HEK293 (cell line): ENCODE data around the gene MARCHF3.

Experiments
- CTCF ChIA-PET: fragments of 350-600 bp; formaldehyde crosslinking; extraction: SDS; loops from one replicate; lab custom pipeline; 2021; ENCODE audit warnings: antibody characterized with exemption; lab: Yijun Ruan, JAX
- POLR2A ChIA-PET: fragments of 300-600 bp; formaldehyde crosslinking; extraction: SDS; loops from one replicate; lab custom pipeline; 2020; ENCODE audit warnings: antibody characterized with exemption, inconsistent platforms; lab: Yijun Ruan, JAX
- H3K27ac ChIP-seq: fragments of 200-500 bp; sonication (Bioruptor generic); 2 replicates; pipeline ENCODE4 v1.5.1; 2014; ENCODE audit warnings: low read depth, low read length, control low read depth, inconsistent platforms; ENCODE audit errors: extremely low read depth
- H3K36me3 ChIP-seq, 2 experiments: fragments of 200-500 bp in 1 of 2; sonication (Bioruptor generic) in 1 of 2; 1 replicate in 1 of 2; 2 replicates in 1 of 2; pipeline ENCODE4 v1.5.1; 2014 to 2017; ENCODE audit warnings: inconsistent platforms in 2 of 2, low read length in 2 of 2; ENCODE audit not compliant: control insufficient read depth in 2 of 2, insufficient read depth in 1 of 2
- H3K4me1 ChIP-seq: fragments of 200-500 bp; sonication (Bioruptor generic); 2 replicates; pipeline ENCODE4 v1.5.1; 2014; ENCODE audit warnings: mild to moderate bottlenecking, low read length, inconsistent platforms; ENCODE audit not compliant: control insufficient read depth, insufficient read depth
- H3K4me3 ChIP-seq: 2 replicates; pipeline ENCODE4 v1.5.1; 2011; ENCODE audit warnings: low read depth, mild to moderate bottlenecking, control low read depth, low read length, moderate library complexity
- H3K9me3 ChIP-seq: fragments of 200-500 bp; sonication (Bioruptor generic); 2 replicates; pipeline ENCODE4 v1.5.1; 2014; ENCODE audit warnings: low read depth, low read length, inconsistent platforms; ENCODE audit not compliant: control insufficient read depth, insufficient read depth
- SETDB1 ChIP-seq: IDR thresholded peaks from one replicate; pipeline ENCODE4 v1.6.1; 2017; ENCODE audit warnings: mild to moderate bottlenecking, low read length, moderate library complexity, mixed read lengths; ENCODE audit not compliant: insufficient read length
- ZEB2 ChIP-seq: fragments of 450-650 bp; formaldehyde crosslinking; IDR thresholded peaks from 2 replicates; pipeline ENCODE4 v1.5.1; 2016; ENCODE audit warnings: missing biosample characterization, missing genetic modification characterization
- ZNF175 ChIP-seq: fragments of 450-650 bp; formaldehyde crosslinking; IDR thresholded peaks from 2 replicates; pipeline ENCODE4 v1.5.1; 2016; ENCODE audit warnings: missing biosample characterization, missing genetic modification characterization
- ZNF23 ChIP-seq: fragments of 450-650 bp; formaldehyde crosslinking; IDR thresholded peaks from 2 replicates; pipeline ENCODE4 v1.5.1; 2016; ENCODE audit warnings: missing biosample characterization, missing genetic modification characterization, borderline replicate concordance
- ZNF404 ChIP-seq: fragments of 450-650 bp; formaldehyde crosslinking; IDR thresholded peaks from 2 replicates; pipeline ENCODE4 v1.5.1; 2017; ENCODE audit warnings: missing biosample characterization, missing genetic modification characterization
- ZNF521 ChIP-seq: fragments of 450-650 bp; formaldehyde crosslinking; IDR thresholded peaks from 2 replicates; pipeline ENCODE4 v1.5.1; 2017; ENCODE audit warnings: missing biosample characterization, mild to moderate bottlenecking, missing genetic modification characterization
- ZNF558 ChIP-seq: fragments of 450-650 bp; formaldehyde crosslinking; IDR thresholded peaks from 2 replicates; pipeline ENCODE4 v1.5.1; 2016; ENCODE audit warnings: missing biosample characterization, missing genetic modification characterization
- ZNF701 ChIP-seq: fragments of 450-650 bp; formaldehyde crosslinking; IDR thresholded peaks from 2 replicates; pipeline ENCODE4 v1.5.1; 2016; ENCODE audit warnings: missing biosample characterization, missing genetic modification characterization
- ZNF707 ChIP-seq: fragments of 450-650 bp; formaldehyde crosslinking; IDR thresholded peaks from 2 replicates; pipeline ENCODE4 v1.5.1; 2016; ENCODE audit warnings: missing biosample characterization, missing genetic modification characterization
- ZNF843 ChIP-seq: fragments of 450-650 bp; formaldehyde crosslinking; IDR thresholded peaks from 2 replicates; pipeline ENCODE4 v1.5.1; 2016; ENCODE audit warnings: missing biosample characterization, missing genetic modification characterization
- ZSCAN23 ChIP-seq: fragments of 450-650 bp; formaldehyde crosslinking; IDR thresholded peaks from 2 replicates; pipeline ENCODE4 v1.5.1; 2016; ENCODE audit warnings: missing biosample characterization, missing genetic modification characterization
- TF ChIP-seq, protein P1 (sequence below): fragments of 450-650 bp; formaldehyde crosslinking; IDR thresholded peaks from 2 replicates; pipeline ENCODE4 v1.5.1; 2016; ENCODE audit warnings: missing biosample characterization, missing genetic modification characterization
- TF ChIP-seq, protein P2 (sequence below): fragments of 450-650 bp; formaldehyde crosslinking; IDR thresholded peaks from 2 replicates; pipeline ENCODE4 v1.5.1; 2016; ENCODE audit warnings: missing biosample characterization, missing genetic modification characterization
- TF ChIP-seq, protein P3 (sequence below): fragments of 450-650 bp; formaldehyde crosslinking; IDR thresholded peaks from 2 replicates; pipeline ENCODE4 v1.5.1; 2016; ENCODE audit warnings: missing biosample characterization, missing genetic modification characterization, low read depth
- TF ChIP-seq, protein P4 (sequence below): fragments of 450-650 bp; formaldehyde crosslinking; IDR thresholded peaks from 2 replicates; pipeline ENCODE4 v1.5.1; 2016; ENCODE audit warnings: missing biosample characterization, missing genetic modification characterization
- TF ChIP-seq, protein P5 (sequence below): fragments of 450-650 bp; formaldehyde crosslinking; IDR thresholded peaks from 2 replicates; pipeline ENCODE4 v1.5.1; 2016; ENCODE audit warnings: missing biosample characterization, missing genetic modification characterization
- TF ChIP-seq, protein P6 (sequence below): fragments of 450-650 bp; IDR thresholded peaks from 2 replicates; pipeline ENCODE4 v1.5.1; 2018; ENCODE audit warnings: missing biosample characterization, mild to moderate bottlenecking, missing genetic modification characterization
- TF ChIP-seq, protein P7 (sequence below): fragments of 450-650 bp; formaldehyde crosslinking; IDR thresholded peaks from 2 replicates; pipeline ENCODE4 v1.5.1; 2017; ENCODE audit warnings: missing biosample characterization, missing genetic modification characterization

Gene MARCHF3

DNA sequence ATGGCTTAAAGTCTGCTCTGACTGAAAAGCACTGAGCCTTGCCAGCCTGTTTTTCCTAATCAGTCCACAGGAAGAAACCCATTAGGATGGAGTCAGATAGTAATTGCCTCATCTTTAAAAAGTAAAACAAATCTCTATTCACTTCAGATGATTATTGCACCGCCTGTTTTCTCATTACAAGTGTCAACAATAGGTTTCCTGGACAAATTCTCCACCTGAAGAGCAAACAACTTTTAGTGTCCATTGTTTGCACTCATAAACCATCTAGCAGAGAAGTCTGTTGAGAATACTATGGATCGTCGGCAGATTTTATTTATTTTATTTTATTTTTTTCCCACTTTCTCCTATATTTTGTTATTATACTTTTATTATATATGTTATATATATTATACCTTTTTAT lies 22.7 kb upstream of the MARCHF3 start:
- H3K9me3 ChIP-seq: no peaks in the 10 kb centered on the region
- H3K4me3 ChIP-seq: no peak overlapping the region
- ChIA-PET CTCF (no interaction called here), POLR2A (no interaction called here)
- no peak overlapping the region for H3K27ac ChIP-seq
- H3K4me1 ChIP-seq: no peaks in the 10 kb centered on the region
- peaks cover 0 to 19% of the 10 kb centered on the region in 2 experiments; a peak in 1 of 3 replicates for H3K36me3 ChIP-seq
- TF ChIP-seq, protein P1, sequence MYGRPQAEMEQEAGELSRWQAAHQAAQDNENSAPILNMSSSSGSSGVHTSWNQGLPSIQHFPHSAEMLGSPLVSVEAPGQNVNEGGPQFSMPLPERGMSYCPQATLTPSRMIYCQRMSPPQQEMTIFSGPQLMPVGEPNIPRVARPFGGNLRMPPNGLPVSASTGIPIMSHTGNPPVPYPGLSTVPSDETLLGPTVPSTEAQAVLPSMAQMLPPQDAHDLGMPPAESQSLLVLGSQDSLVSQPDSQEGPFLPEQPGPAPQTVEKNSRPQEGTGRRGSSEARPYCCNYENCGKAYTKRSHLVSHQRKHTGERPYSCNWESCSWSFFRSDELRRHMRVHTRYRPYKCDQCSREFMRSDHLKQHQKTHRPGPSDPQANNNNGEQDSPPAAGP: no peak
- TF ChIP-seq, protein P2, sequence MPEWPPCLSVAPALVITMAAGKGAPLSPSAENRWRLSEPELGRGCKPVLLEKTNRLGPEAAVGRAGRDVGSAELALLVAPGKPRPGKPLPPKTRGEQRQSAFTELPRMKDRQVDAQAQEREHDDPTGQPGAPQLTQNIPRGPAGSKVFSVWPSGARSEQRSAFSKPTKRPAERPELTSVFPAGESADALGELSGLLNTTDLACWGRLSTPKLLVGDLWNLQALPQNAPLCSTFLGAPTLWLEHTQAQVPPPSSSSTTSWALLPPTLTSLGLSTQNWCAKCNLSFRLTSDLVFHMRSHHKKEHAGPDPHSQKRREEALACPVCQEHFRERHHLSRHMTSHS (tag by site-specific recombination): no peak
- TF ChIP-seq ZNF404 (tag by site-specific recombination) (no peak), ZNF843 (tag by site-specific recombination) (no peak), ZNF701 (tag by site-specific recombination) (no peak), ZNF558 (tag by site-specific recombination) (no peak), SETDB1 (no peak)
- TF ChIP-seq, protein P3, sequence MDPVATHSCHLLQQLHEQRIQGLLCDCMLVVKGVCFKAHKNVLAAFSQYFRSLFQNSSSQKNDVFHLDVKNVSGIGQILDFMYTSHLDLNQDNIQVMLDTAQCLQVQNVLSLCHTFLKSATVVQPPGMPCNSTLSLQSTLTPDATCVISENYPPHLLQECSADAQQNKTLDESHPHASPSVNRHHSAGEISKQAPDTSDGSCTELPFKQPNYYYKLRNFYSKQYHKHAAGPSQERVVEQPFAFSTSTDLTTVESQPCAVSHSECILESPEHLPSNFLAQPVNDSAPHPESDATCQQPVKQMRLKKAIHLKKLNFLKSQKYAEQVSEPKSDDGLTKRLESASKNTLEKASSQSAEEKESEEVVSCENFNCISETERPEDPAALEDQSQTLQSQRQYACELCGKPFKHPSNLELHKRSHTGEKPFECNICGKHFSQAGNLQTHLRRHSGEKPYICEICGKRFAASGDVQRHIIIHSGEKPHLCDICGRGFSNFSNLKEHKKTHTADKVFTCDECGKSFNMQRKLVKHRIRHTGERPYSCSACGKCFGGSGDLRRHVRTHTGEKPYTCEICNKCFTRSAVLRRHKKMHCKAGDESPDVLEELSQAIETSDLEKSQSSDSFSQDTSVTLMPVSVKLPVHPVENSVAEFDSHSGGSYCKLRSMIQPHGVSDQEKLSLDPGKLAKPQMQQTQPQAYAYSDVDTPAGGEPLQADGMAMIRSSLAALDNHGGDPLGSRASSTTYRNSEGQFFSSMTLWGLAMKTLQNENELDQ (tag by site-specific recombination): no peak
- TF ChIP-seq, protein P4, sequence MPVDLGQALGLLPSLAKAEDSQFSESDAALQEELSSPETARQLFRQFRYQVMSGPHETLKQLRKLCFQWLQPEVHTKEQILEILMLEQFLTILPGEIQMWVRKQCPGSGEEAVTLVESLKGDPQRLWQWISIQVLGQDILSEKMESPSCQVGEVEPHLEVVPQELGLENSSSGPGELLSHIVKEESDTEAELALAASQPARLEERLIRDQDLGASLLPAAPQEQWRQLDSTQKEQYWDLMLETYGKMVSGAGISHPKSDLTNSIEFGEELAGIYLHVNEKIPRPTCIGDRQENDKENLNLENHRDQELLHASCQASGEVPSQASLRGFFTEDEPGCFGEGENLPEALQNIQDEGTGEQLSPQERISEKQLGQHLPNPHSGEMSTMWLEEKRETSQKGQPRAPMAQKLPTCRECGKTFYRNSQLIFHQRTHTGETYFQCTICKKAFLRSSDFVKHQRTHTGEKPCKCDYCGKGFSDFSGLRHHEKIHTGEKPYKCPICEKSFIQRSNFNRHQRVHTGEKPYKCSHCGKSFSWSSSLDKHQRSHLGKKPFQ (tag by site-specific recombination): no peak

DNA sequence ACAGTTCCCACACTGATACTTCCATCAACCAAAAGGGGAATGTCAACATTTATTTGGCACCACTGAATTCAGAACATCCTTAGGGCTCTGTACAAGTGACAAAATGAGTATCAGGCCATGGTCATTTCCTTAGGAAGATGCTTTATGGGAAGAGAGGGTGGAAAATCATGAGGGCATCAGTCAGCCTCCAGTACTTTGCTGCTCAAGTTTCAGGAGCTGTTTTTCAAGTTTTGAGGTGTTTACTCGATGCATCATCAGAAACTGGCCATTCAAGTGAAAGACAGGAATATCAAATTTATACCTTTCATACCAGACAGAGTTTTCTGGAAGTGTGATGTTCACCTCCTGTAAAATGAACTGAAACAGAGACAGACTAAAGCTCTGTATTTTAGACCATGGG lies 21.2 kb upstream of the MARCHF3 start:
- no peaks in the 10 kb centered on the region for H3K4me1 ChIP-seq
- no peak overlapping the region for H3K27ac ChIP-seq
- no peak overlapping the region for H3K4me3 ChIP-seq
- ChIA-PET CTCF (no interaction called here), POLR2A (no interaction called here)
- H3K9me3 ChIP-seq: no peaks in the 10 kb centered on the region
- peaks cover 0 to 12% of the 10 kb centered on the region in 2 experiments; a peak in 1 of 3 replicates for H3K36me3 ChIP-seq
- no peak for TF ChIP-seq ZNF701 (tag by site-specific recombination)
- no peak for TF ChIP-seq ZSCAN23
- TF ChIP-seq, protein P5, sequence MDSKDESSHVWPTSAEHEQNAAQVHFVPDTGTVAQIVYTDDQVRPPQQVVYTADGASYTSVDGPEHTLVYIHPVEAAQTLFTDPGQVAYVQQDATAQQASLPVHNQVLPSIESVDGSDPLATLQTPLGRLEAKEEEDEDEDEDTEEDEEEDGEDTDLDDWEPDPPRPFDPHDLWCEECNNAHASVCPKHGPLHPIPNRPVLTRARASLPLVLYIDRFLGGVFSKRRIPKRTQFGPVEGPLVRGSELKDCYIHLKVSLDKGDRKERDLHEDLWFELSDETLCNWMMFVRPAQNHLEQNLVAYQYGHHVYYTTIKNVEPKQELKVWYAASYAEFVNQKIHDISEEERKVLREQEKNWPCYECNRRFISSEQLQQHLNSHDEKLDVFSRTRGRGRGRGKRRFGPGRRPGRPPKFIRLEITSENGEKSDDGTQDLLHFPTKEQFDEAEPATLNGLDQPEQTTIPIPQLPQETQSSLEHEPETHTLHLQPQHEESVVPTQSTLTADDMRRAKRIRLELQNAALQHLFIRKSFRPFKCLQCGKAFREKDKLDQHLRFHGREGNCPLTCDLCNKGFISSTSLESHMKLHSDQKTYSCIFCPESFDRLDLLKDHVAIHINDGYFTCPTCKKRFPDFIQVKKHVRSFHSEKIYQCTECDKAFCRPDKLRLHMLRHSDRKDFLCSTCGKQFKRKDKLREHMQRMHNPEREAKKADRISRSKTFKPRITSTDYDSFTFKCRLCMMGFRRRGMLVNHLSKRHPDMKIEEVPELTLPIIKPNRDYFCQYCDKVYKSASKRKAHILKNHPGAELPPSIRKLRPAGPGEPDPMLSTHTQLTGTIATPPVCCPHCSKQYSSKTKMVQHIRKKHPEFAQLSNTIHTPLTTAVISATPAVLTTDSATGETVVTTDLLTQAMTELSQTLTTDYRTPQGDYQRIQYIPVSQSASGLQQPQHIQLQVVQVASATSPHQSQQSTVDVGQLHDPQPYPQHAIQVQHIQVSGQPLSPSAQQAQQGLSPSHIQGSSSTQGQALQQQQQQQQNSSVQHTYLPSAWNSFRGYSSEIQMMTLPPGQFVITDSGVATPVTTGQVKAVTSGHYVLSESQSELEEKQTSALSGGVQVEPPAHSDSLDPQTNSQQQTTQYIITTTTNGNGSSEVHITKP: no peak
- TF ChIP-seq ZEB2: no peak
- TF ChIP-seq, protein P1: no peak
- no peak for TF ChIP-seq ZNF707 (tag by site-specific recombination)
- TF ChIP-seq, protein P6, sequence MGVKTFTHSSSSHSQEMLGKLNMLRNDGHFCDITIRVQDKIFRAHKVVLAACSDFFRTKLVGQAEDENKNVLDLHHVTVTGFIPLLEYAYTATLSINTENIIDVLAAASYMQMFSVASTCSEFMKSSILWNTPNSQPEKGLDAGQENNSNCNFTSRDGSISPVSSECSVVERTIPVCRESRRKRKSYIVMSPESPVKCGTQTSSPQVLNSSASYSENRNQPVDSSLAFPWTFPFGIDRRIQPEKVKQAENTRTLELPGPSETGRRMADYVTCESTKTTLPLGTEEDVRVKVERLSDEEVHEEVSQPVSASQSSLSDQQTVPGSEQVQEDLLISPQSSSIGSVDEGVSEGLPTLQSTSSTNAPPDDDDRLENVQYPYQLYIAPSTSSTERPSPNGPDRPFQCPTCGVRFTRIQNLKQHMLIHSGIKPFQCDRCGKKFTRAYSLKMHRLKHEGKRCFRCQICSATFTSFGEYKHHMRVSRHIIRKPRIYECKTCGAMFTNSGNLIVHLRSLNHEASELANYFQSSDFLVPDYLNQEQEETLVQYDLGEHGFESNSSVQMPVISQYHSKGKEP (tag by site-specific recombination): no peak
- no peak for TF ChIP-seq ZNF23
- TF ChIP-seq ZNF521 (tag by site-specific recombination): no peak
- no peak for TF ChIP-seq ZNF175
- TF ChIP-seq, protein P7, sequence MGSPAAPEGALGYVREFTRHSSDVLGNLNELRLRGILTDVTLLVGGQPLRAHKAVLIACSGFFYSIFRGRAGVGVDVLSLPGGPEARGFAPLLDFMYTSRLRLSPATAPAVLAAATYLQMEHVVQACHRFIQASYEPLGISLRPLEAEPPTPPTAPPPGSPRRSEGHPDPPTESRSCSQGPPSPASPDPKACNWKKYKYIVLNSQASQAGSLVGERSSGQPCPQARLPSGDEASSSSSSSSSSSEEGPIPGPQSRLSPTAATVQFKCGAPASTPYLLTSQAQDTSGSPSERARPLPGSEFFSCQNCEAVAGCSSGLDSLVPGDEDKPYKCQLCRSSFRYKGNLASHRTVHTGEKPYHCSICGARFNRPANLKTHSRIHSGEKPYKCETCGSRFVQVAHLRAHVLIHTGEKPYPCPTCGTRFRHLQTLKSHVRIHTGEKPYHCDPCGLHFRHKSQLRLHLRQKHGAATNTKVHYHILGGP (tag by site-specific recombination): no peak
